Stimulated activated CD4-positive, alpha-beta T cell treated with anti-CD3 and anti-CD28 coated beads, Interleukin-12 subunit alpha, Interleukin-12 subunit beta, amount 100 ng/mL, for 48 hours (primary cell): ENCODE results near the gene AUTS2.

Experiments
- DNase-seq, 3 donors: peaks; one replicate each; pipeline ENCODE4 v3.0.0-alpha.2; 2020; ENCODE audit warnings: low read depth in 2 of 3, low spot score in 1 of 3

The AUTS2 gene

DNA sequence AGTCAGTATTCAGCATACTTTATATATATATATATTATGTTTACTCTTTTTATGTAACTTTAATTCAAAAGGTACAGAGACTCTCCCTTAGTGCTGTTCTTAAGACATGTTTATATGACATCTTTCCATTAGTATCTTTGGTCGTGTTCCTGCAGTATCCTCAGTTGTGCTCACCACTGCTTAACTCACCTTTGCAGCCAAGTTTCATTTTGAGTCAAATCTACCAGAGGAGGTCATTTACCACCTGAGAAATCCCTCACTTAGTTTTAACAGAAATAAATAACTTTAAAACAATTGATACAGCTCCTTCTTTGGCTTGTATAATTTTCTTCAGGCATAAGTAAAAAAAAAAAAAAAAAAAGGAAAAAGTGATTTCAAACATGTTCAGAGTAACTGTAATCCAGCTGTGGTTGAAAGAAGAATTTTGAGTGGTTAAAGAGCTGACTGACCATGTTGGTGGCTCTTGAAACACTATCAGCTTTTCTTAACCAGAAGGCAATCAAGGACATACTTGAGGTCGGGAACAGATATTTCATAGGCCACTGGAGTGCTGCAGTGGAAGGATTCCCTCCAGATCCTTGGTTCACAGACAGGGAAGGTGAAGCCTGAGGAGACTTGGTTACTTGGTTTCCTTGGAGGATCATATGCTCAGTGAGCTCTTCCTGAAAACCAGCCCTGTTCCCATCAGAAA, 116.8 kb downstream of the AUTS2 start:
- DNase-seq = no peak

DNA sequence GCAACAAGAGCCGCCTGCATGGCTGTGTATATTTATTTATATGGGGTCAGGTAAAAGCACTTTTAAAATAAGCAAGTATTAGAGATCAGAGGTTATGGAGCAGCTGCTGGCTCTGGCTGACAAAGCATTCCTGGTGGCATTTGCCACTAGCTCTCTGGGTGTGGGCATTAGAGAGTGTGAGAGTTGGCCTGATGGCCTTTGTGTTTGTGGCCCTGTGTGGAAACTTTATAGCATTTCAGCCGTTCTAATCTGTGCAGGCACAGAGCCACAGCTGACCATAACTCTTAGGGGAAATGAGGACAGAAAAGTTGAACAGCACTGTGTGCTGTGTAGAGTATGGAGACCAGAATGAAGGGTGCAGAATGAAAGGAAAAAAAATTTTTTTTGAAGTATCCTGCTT, 118.9 kb downstream of the AUTS2 start:
- no peak for DNase-seq

DNA sequence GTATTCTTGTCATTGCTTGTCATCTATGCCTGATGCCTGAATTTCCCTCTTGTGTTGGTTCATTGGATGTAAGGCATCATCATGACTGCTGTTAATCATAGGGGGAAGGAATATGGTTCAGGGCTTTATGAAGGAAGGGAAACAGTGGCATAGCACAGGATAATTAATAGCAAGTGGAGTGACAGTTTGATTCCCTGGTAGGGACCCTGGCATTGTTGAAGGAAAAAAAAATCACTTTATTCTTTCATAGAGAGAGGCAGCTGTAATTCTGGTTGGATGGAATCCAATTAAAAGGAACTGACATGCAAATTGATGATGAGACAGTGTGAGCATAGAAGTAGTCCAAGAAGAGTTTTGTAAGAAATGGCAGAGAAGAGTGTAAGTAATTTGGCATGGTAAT, 121.4 kb downstream of the AUTS2 start:
- no peak for DNase-seq

DNA sequence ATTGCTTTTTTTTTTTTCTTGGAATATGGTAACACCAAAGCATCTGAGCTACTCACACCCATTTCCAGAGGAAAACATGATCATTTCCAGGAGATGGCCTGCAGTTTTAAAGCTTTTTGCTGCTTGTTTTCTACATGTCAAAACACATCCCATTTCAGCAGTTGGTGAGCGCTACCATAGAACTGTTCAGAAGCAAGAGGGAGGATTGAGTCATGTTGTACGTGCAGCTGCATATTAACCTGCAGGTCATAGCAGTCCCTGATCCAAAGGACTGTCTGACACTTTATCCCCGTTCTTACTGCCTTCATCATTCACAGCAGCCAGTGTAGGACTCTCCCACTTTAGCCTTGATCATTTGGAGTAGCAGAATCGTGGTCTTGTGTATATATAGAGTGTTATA, 124.6 kb downstream of the AUTS2 start:
- no peak for DNase-seq

DNA sequence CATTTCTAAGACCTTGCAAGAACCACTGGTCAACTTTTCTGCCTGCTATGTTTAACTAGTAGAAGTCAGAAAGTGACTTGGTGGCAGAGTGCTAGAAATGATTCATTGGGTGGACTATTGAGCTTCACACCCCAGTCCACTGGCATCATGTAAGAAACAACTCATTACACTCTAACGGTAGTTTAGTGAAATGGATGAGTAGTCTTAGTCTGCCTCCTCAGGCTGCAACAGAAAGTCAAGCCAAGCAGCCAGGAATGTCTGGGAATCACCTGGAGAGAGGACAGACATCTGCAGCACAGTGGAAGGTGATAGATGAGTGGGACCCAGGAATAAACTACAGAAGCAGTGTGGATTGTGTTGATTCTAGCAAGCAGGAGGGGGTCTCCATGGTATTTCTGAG, 125.4 kb downstream of the AUTS2 start:
- no peak for DNase-seq

DNA sequence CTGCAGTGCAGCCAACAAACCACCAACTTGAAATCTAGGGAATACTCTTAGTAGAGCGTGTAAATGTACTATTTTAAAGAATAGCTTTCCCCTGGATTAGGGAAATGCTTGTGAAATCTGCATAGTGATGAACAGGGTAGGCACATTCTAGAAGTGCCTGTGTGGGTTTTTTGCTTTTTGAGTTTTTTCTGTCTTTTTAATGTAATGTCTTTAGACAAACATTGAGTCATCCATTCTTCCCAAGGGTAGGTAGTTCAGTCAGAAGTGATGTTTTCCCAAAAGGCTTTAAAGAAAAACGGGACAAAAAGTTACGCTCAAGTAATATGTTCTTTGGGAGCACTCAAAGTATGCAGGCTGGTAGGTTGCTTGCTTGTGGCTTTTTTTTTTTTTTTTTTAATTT, 130.0 kb downstream of the AUTS2 start:
- DNase-seq = no peak

DNA sequence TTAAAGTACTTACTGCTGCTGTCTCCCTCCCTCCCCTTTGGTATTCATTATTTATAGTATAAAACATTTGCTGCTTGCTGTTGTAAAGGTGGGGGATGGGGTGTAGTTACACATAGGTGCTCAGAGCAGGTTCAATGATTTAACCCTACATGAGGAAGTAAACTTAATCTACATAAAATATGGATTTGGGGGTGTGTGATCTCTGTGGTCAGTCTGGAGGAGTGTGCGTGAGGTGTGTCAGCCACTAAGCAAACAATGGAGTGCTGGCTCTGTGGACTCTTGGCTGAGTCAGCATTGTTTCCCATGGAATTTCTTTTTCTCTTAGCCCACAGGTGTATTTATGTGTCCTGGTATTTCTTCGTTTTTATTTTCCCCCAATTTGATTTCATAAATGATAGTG, 133.9 kb downstream of the AUTS2 start:
- DNase-seq = no peak

DNA sequence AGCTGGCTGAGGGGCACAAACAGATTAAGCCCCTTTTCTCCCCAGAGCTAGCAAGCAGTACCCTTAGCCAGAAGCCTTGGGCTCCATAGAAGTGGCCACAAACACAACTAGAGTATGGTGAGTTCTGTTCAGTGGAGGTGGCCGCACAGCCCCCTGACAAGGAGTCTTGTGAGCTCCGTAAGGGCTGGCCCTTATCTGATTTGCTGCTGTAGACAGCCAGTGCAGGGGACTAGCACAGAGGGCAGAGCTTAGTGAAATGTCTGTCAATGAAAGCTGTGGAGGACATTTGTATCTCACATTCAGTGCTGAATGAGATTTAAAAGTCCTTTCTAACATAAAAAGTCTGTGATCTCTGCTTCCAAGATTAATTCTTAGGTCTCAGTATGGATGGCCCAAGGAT, 137.3 kb downstream of the AUTS2 start:
- no peak for DNase-seq

DNA sequence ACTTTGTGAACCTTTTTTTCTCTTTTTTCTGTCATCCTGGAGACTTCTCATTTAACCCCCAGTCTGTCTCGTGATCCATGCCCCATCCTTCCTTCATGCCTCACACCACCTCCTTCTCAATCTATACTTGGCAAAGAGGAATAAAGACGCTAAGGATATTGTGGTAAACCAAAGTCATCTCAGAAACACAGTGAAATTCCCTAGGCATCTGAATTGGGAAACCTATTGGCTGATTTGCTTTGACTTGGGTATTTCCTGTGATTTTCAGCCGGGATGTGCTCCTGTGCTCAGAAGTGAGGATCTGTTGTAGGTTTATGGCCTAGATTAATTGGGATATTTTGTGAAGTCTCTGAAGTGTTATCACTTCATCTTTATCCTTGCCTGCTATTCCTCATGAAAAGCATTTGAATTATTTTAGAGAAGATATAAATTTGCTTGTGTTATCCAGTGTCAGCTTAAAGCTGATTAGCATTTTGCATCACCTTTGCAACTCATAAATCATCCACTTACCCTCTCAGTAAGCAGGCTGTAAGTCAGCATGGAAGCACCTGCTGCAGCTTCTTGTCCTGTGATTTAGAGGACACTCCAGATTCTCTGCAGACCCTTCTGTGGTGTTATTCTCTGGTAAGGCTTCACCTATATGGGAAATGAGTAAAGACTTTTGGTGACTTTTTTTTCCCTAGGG, 138.0 kb downstream of the AUTS2 start:
- no peak for DNase-seq

DNA sequence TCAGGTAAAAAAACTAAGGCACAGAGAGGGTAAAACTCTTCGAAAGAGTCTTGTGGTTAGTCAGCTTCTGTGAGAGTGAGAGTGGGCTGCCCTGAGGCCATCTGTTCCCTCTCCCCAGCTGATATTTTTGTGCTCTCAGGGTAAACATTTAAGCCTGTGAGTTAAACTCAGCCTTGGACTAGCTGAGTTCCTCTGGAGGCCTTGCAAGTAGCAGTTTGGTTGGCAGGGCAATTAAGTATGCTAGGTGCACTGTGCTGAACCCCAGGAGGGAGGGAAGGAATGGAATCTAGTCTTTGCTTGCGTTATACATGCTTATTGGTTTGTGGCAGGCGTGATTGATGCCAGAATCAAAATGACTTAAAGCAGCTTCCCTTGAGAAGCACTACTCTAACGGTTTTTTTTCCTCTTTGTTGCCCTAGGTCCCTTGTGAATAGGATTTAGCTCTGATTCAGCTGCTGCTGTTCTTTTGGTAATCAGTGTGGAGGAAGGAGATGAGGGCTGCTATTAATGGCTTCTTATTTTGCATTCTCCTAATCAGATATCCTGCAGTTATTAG, 140.2 kb downstream of the AUTS2 start:
- DNase-seq = no peak

DNA sequence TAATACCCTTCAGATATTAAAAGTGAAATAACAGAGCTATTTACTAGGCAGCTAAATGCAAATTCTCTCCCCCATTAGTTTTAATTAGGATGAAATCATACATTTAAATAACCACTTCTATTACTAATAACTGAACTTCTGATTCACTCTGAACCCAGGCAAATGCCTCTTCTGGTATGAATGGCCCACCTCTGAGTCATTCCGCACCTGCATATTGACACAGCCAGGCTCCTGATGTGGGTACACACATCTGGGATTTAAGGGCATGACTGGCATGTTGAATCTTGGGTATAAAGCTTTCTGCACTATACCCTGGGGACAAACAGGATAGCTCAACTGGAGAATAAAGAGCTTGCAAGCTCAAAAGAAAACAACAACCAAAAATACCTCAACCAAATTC, 140.9 kb downstream of the AUTS2 start:
- DNase-seq = peak; percentile 4 to 24 (median 17)

DNA sequence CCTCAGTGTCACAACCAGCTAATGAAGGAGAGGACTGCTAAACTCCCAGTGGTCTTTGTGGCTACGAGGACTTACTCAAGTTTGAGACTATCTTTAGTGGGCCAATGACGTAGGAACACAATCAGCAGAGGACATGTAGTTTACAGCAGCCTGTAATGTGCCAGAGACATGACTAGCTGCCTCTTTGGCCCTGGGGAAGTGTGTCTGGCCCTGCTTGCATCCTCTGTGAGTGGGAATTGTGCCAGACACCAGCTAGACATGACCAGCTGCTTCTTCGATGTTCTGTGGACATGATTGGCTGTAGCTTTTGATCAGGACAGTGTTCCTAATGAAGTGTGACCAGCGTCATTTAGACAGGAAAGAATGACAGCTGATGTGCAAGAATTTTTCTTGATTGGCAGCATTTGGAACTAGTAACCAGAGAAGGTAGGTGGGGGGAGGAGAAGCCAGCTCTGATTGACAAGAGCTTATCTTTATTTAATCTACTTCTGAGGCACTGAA, 141.7 kb downstream of the AUTS2 start:
- DNase-seq = no peak

DNA sequence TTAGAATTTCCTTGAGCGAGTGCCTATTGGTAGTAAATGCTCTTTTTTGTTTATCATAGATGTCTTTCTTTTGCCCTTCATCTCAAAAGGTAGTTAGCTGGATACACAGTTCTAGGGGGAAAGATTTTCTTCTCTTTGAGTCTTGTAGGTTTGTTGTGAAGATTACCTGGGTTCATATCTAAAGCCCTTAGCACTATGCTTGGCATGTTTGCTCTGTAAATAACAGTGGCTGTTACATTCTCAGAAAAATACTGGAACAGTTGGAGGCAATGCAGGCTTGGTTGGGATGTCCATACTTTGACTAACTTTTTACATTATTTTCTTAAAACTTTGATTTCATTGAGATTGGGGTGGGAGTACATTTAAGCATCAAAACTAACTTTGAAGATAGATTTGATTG, 144.0 kb downstream of the AUTS2 start:
- no peak for DNase-seq

DNA sequence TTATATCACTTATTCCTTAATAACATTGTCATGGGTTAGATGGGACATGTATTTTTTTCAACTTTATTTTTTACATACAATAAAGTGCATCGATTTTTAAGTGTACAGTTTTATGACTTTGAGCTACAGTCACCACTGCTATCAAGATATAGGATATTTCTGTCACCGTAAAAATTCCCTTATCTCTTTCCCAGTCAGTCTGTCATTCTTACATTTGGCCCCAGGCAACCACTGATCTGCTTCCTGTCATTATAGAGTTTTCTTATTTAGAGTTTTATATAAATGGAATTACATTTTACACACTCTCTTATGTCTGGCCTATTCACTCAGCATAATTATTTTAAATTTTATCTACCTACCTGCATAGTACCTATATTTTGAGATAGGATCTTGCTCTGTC, 145.2 kb downstream of the AUTS2 start:
- no peak for DNase-seq

DNA sequence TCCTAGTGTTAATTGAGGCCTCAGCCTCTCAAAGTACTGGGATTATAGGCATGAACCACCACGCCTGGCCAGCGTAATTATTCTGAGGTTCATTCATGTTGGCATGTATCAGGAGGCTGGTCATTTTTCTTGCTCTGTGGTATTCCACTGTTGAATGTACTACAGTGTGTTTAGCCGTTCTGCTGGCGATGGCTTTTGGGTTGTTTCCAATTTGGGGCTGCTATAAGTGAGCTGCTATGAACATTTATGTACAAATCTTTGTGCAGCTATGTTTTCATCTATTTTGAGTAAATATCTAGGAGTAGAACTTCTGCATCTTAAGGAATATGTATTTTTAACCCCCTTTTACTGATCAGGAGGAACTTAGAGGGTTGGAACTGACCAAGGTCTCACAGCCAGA, 145.8 kb downstream of the AUTS2 start:
- no peak for DNase-seq

DNA sequence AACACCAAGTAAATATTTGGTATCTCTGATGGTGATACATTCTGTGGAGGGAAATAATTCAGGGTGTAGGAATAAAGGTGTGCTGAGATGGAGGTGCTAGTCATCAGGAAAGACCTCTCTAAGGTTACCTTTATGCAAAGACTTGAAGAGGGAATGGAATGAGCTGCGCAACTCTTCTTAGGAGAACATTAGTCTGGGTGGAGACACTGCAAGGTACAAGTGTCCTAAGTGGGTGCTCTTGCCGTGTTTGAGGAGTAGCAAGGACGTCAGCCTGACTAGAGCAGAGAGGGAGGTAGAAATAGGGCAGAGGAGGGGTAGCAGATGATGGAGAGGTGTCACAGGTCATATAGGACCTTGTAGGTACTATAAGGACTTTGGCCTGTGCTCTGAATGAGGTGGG, 148.1 kb downstream of the AUTS2 start:
- no peak for DNase-seq

DNA sequence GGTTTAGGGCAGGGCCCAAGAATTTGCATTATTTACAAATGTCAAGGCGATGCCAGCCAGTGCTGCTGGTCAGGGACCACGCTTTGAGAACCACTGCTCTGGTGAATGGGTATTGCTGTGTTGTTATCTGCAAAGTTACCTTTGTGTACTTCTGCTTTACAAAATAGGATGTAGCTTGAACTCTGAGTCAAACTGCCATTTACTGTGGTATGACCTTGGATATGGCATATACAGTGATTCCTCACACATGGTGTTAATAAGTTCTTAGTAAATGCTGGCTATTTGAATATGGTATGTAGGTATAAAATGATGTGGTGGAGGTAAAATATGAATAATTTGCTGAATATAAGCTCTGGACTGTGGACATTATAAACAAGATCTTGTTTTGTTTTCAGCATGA, 148.9 kb downstream of the AUTS2 start:
- no peak for DNase-seq

DNA sequence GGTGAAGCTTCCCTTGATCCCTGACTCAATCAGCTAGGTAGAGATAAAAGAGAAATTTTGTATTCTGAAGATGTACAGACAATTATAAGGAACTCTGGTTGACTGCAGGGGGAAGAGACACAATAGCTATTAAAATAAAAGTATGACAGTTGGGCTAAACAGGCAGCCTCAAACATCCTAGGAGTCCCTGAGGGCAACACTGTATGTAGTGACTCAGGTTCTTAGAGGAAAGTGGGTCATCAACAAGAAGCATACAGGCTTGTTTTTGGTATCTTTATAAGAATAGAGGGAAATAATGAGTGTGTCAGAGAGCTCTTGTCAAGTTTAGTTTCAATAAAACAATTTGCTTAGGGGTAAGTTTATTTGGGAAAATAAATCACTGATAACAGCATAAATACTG, 150.3 kb downstream of the AUTS2 start:
- DNase-seq = no peak

DNA sequence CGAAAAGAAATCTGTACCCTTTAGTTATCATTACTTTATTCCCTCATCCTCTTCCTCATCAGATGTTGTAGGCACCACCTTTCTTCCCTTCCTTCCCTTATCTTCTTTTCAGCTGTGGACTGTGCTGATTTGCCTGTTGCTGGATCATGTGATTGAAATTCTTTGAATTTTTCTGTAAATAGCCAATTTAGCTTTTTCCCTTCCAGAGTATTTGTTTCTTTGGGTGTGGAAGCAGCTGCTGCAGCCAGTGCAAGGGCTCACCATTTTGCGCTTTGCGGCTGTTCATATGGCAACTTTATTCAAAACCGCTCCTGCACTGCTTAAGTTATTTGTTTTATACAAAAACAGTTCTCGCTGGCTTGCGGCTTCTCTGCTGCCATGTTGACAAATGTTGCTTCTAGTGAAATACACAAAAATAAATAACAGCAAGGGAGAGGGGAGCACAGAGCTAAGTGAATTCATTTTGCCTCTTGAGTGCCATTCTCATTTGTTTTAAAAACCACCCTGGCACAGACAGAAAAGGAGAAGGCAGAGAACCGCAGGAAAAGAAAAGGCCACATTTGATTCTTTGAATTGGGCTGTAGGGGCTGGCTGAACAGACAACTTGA, 151.2 kb downstream of the AUTS2 start:
- no peak for DNase-seq

DNA sequence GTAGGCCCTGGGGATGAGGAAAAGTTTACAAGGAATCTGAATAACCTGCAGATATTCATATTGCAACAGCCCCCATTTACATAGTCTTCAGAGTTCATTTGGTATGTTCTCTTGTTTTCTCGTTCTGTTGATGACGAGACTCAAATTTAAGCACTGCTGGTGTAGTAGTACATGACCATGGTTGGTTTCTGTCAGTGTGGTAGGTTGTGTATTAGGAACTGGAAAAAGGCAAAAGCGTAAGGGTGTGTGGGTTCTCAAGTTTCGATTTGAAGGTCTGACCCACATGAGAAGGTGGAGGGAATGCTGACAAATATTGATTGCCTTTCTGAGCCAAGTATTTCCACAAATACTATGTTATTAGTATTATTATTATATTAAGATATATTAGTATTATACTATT, 151.7 kb downstream of the AUTS2 start:
- no peak for DNase-seq

DNA sequence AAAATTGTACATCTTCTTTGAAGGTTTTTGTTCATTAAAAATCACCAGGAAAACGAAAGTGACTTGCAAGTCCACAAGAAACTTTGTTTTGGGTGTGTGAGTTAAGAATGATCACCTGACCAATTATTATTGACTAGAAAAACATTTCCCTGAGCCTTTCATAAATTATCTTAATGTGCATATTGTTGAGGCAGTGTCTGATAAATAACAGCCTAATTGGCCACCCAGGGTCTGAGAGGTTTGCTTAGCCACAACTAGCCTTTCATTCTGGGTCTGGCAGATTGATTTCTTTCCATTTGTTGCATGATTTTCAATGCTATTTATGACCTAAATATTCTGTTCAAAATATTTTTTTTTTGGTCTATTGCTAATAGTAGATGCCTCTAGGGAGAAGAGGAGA, 152.8 kb downstream of the AUTS2 start:
- no peak for DNase-seq

DNA sequence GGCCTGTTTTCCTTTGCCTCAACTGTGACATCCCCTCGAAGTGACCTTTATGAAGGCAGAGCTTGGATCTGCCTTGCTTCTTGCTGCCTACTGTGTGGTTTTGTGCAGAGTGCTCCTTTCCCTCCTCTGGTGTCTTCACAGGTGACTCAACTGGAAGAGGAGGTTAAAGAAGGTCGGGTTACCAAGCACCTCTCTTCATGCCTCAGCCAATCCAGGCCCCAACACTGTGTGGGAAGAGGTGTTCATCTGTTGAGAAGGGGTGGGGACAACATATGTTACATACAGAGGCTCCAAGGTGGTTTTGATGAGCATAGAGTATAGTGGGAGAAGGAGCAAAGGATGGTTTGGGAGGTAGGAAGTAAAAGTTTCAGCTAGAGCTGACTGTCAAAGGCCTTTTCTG, 155.7 kb downstream of the AUTS2 start:
- no peak for DNase-seq
